Measurements from ENCODE around the gene TOP3A. TPM values are rescaled to one million over a fixed set of nuclear protein-coding genes. Genes with fewer than 3 reads are reported as not detected.

The TOP3A gene
- total RNA-seq, 1 experiment from 2014 or later, result 68.7 TPM

DNA sequence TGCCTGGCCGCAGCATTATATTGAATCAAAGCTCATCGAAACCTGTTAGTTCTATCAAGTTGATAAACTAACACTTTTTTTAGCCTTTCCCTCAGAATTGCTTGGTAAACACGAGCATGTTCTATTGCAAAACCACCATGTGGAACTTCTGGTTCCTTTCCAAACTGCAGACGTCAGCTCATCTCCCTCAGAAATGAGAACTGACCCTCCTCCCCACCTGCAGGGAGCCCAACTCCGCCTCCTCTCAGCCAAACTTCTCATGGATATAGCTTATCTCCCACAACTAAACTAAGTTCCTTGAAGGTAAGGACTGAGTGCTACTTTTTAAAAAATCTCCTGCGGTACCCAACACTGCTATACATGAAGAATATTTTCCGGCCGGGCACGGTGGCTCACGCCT is 41.8 kb upstream of the TOP3A start:
- H3K27ac Mint-ChIP-seq, result peak overlapping the region in 1 of 3 experiments; percentile 65; a peak in 3 of 7 replicates
- Histone ChIP-seq H3K4ac (ENCODE audit: low read depth, low read length) (no peak overlapping the region), H4K8ac (replicated peaks; ENCODE audit: insufficient read length, low read depth, low read length) (no peak overlapping the region), H2AK5ac (ENCODE audit: insufficient read length, low read length) (no peak overlapping the region), H2BK12ac (ENCODE audit: insufficient read length, low read depth, low read length) (no peak overlapping the region), H3K4me1 (ENCODE audit: insufficient read depth, low read length) (no peaks in the 10 kb centered on the region), H3K79me1 (ENCODE audit: insufficient read depth, low read depth, low read length, poor library complexity, severe bottlenecking) (peaks cover 3% of the 10 kb centered on the region), H2BK5ac (ENCODE audit: insufficient read length, low read length) (no peak overlapping the region), H3K9ac (ENCODE audit: extremely low read depth, insufficient read length, low read length) (no peak overlapping the region), H3K4me2 (ENCODE audit: insufficient read depth, insufficient read length, low read length) (no peak overlapping the region), H3K23ac (ENCODE audit: insufficient read length, low read depth, low read length) (no peak overlapping the region), H4K20me1 (ENCODE audit: control insufficient read depth, insufficient read depth, insufficient read length) (no peaks in the 10 kb centered on the region), H3K56ac (ENCODE audit: insufficient read length, low read depth, low read length) (no peak overlapping the region), H3K23me2 (ENCODE audit: insufficient read length, low read depth, low read length, poor library complexity, severe bottlenecking) (no peaks in the 10 kb centered on the region), H3K79me2 (ENCODE audit: insufficient read depth, low read length) (peaks cover 4% of the 10 kb centered on the region; the same call in 1 of the 2 replicates), H3T11ph (ENCODE audit: low read length) (no peak overlapping the region), H3K27me3 (ENCODE audit: insufficient read depth, low read length) (no peaks in the 10 kb centered on the region), H3K14ac (ENCODE audit: insufficient read depth, low read length) (no peak overlapping the region), H2BK15ac (ENCODE audit: low read depth, low read length) (no peak overlapping the region), H2BK120ac (ENCODE audit: low read depth, low read length, poor library complexity, severe bottlenecking) (no peak overlapping the region), H3K18ac (ENCODE audit: insufficient read length, low read depth, low read length) (no peak overlapping the region), H4K91ac (ENCODE audit: insufficient read length, low read depth, low read length) (no peak overlapping the region), H4K5ac (ENCODE audit: insufficient read length, low read depth, low read length) (no peak overlapping the region), H2AFZ (ENCODE audit: low read length) (no peak overlapping the region), H3K27ac (ENCODE audit: insufficient read length, low read depth, low read length) (no peak overlapping the region), H2BK20ac (ENCODE audit: low read depth, low read length, poor library complexity, severe bottlenecking) (no peak overlapping the region), H3K9me3 (ENCODE audit: control insufficient read depth, low read depth, low read length) (no peaks in the 10 kb centered on the region)
- TF ChIP-seq, protein P1, sequence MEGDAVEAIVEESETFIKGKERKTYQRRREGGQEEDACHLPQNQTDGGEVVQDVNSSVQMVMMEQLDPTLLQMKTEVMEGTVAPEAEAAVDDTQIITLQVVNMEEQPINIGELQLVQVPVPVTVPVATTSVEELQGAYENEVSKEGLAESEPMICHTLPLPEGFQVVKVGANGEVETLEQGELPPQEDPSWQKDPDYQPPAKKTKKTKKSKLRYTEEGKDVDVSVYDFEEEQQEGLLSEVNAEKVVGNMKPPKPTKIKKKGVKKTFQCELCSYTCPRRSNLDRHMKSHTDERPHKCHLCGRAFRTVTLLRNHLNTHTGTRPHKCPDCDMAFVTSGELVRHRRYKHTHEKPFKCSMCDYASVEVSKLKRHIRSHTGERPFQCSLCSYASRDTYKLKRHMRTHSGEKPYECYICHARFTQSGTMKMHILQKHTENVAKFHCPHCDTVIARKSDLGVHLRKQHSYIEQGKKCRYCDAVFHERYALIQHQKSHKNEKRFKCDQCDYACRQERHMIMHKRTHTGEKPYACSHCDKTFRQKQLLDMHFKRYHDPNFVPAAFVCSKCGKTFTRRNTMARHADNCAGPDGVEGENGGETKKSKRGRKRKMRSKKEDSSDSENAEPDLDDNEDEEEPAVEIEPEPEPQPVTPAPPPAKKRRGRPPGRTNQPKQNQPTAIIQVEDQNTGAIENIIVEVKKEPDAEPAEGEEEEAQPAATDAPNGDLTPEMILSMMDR (conservative IDR thresholded peaks at IDR 0.05), result no peak
- no peak overlapping the region for H3K4me3 Mint-ChIP-seq
- H3K27me3 Mint-ChIP-seq (ENCODE audit: low read depth), result no peaks in the 10 kb centered on the region
- WGBS (ENCODE audit: extremely low coverage, insufficient read length, low lambda C conversion rate), result no CpG with 5 or more reads among the region's 10 CpGs
- H3K9me3 Mint-ChIP-seq, result no peaks in the 10 kb centered on the region
- DNase-seq, result no peak
- H3K36me3 Mint-ChIP-seq (ENCODE audit: insufficient read depth in 1 of 3, low read depth in 3 of 3), result peaks cover 25 to 65% (median 55%) of the 10 kb centered on the region in 3 experiments; a peak in 6 of 7 replicates
- no peaks in the 10 kb centered on the region for H3K4me1 Mint-ChIP-seq
